Germinal center (tissue), 1 donor: ENCODE measurements around the gene SPECC1L.
"Not testable (repeated sequence)": the region's sequence is repeated elsewhere in the genome, so short reads cannot be mapped to it uniquely, and the experiment has no call there.

ENCODE experiments used
- DNase-seq: peaks from one replicate; pipeline ENCODE4 v3.0.0; 2012; ENCODE audit warnings: mixed read lengths, low spot score

SPECC1L gene

DNA sequence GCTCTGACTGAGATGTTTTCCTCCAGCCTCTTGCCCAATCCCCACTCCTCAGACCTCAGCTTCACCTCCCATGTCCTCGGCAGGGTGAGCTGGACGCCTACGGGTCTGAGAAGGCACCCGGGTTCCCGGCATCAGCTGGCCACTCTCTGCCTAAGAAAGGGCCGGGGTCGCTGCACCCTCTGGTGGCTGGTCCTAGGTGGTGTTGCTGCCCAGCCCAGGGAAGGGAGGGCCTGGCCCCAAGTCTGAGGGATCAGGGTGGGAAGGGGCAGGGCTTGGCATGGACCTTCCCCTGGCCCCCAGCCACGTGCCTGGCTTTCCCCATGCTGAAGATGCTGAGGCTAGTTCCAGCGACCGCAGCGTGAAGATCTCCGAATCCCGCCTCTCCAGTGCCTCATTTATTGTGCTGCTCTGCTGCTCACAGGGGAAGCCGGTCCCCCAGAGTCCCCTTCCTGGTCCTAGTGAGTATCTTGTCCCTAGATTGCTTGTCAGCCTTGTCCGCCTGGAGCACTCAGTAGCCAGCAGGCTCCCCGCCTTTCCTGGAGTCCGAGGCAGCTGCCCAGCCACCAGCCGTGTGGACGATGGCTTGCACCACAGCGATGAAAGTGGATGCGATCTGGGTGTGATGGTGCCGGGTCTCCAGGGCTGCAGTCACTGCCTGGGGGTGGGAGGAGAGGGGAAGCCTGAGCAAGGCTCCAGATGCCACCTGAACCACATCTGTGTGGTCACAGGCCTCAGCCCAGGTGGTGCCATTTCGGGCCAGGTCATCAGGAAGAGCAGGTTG is 22.9 kb upstream of the SPECC1L start:
- DNase-seq = peak; percentile 79

DNA sequence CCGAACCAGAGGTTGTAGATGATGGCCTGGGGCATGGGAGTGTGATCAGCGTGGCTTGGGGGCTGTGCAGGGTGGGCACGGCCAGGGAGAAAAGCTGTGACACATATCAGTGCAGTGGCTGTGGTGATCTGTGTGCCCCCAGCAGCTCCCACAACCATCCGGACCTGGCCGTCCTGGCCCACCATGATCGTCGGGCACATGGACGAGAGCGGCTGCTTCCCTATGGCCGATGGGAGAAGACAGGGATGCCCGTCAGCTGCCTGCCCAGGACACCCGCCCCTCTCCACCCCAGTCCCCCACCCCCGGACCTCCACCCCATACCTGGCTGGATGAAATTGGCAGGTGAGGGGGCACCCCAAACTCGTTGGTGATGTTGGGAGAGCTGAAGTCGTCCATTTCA is 22.0 kb upstream of the SPECC1L start:
- DNase-seq = not testable (repeated sequence)

DNA sequence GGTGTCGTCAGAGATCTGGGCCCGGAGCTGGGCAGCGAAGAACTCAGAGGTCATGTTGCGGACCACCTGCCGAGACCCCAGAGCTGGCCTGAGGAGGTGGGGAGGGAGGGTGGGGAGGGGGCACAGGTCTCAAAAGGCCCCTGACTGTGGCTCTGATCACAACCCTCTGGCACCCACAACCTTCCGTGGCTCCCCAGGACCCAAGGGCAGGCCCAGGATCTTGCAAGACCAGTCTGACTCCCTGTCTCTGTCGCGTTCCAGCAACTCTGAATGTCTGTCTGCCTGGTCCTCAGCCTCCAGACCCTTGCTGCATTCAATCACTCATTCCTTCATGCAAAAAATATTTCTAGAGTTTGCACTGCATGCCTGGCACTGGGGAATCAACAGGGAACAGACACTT is 21.2 kb upstream of the SPECC1L start:
- DNase-seq = not testable (repeated sequence)

DNA sequence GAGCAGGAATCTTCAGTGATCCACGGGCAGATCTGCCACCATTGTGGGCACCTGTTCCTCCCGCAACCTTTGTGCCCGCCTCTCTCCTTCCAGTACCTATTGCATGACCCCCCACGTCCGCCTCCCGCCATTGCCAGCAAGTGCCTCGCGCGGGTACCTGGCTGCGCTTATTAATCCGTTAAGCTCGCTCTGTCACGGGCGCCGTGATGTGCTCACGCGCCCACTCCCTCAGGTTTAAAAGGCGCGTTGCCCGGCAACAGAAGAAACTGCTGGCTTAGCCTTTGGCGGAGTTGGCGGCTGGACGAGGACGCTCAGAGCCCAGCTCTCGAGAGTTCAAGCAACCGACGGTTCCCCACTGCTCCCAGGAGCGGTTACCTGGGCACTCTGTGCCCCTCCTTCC is 19.3 kb upstream of the SPECC1L start:
- DNase-seq = not testable (repeated sequence)

DNA sequence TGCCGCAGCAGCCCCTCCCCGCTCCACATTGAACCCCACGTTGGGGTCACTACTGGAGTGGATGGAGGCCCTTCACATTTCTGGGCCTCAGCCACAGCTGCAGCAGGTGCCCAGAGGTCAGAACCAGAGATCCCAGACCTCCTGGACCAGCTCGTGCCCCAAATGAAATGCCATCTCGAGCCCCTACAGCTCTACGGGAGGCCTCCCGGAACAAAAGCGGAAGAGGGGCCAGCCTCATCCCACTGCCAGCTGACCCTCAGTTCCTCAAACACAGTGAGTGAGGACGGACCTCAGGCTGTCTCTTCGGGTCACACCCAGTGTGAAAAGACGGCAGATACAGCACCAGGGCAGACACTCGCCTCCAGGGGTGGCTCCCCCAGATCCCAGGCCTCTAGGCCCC is 17.5 kb upstream of the SPECC1L start:
- DNase-seq = not testable (repeated sequence)

DNA sequence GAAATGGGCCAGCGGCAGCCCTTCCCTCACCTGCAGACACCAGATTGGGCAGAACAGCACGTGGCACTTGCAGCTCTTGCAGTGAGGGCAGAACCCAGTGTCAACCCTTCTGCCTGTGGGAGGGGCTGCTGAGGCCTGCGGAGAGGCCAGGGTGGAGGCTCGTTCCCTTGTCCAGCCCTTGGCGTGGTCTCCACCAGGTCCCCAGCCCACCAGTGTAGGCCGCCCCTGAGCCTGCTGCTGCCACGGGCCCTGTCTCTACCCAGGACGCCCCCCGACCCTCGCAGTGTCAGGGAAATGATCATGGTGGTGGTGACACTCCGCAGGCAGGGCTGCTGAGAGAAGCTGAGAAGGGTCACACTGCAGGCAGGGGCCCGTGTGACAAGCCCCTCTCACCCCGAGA is 14.5 kb upstream of the SPECC1L start:
- DNase-seq = not testable (repeated sequence)

DNA sequence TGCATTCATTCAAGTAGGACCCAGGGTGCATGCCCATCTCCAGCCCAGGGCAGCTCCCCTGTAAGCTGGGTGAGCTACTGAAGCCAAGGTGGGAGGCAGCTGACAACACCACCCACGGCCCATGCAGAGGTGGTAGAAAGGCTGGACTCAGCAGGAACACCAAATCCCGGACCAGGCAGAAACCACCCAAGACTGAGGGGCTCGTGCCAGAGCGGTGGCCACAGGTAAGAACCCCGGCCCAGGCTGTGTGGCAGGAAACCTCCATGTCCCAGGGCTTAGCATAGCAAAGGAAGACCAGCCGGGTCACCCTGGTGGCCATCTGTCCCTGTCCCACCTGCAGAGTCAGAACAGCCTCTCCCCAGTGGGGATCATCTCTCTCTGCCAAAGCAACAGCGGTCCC is 13.9 kb upstream of the SPECC1L start:
- DNase-seq = not testable (repeated sequence)

DNA sequence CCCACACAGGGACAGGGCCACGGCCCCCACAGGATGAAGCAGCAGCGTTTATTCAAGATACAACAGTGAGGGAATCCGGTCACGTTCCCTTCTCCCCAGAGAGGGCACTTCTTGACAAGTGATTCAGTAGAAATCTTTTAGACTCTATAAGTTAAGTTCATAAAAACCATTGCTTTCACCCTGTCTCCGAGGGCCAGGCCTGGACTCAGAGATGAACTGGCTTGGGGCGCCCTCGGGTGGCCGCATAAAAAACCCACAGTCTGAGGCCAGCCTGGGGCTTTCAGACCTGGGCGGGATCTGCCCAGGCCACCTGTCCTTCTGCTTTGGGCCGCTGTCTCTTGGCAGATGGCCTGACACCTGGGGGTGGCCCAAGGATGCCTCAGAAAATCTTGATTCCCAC is 11.2 kb upstream of the SPECC1L start:
- not testable (repeated sequence) for DNase-seq

DNA sequence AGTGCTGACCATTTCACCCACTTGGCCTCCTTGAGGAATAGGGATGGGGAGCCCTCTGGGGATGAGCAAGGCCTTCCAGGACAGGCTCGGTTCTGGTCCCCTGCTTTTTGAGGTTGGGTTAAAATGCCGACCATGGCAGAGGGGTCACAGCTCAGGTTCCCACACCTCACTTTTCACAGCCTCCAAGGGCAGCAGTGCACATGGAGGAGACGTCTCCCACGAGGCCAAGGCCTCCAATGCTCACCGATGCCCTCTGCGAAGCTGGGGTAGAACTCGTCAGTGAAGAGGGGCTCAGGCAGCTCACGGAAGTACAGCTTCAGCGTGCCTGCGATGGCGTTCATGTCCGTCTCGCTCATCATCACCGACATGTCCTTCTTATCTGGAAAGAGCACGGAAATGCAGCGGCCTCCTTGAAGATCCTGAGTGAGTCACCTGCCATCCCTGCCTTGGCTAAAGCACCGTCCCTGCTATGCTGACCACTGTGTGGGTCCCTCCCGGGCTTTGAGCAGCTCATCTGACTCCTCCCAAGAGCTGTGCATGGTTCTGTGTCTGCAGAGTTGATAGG is 8.4 kb upstream of the SPECC1L start:
- not testable (repeated sequence) for DNase-seq

DNA sequence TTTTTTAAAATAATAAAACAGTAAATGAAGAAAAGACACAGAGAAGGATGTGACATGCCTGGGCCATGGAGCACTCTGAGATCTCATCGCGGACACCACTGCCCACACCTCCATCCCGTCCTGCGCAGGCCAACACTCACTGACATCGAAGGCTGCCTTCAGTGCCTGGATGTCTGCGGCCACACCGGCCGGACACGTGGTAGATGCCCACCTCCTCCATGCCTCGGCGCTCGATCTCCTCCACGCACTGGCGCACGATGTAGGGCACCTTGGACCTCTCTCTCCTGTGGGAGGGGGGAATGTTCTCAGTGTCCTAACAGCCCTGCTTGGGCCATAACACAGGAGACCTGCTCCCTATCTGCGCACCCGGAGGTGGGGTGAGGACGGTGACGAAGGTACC is 7.2 kb upstream of the SPECC1L start:
- DNase-seq = not testable (repeated sequence)

DNA sequence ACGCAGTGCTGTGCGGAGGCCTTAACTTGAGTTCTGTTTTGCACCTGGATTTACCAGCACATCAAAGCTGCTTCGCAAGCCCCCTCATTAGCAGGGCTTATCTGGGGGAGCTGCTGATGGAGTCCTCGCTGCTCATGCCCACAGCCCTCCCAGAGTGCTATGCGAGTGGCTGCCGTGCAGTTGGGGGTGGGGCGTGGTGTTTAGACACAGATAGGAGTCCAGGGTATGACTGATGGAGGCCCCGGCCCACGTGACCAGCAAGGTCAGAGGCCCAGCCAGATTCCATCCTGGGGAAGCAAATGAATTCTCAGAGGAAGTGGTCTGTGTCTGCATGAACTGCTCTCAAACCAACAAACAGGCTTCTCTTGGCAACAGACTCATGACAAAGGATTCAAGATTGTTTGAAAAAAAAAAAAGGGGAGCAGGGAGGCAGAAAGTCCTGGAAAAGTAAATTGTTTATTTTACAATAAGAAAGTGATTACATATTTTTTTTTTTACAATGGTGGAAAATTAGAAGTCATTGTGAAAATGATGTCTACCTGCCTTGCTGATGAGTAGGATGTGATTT is 6.2 kb upstream of the SPECC1L start:
- DNase-seq = not testable (repeated sequence)

DNA sequence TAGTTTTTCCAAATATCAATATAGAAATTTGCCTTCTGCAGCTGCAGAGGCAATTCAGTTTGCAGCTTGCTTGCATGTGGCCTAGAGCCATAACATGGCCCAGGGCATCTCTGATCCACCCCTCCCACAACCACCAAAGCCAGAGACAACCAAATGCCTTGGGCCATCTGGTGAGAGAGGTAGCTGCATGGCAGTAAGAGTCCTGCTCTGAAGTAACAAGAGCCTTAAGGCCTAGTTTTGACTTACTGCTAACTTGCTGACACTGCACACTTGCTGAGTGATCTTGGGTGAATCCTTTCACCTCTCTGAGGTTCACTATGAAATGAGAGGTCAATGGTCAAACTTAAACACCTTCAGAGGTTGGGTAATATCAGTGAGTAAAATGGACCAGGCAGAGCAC is 4.9 kb upstream of the SPECC1L start:
- DNase-seq = no peak

DNA sequence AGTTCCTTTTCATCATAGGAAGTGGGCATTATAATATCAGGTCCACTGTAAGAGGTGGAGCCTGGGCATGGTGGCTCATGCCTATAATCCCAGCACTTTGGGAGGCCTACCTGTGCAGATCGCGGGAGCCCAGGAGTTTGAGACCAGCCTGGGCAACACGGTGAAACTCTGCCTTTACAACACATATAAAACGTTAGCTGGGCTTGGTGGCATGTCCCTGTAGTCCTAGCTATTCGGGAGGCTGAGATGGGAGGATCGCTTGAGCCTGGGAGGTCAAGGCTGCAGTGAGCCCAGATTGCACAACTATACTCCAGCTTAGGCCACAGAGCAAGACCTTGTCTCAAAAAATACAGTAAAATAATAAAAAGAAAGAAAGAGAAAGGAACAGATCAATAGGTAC is 4.1 kb upstream of the SPECC1L start:
- DNase-seq = not testable (repeated sequence)

DNA sequence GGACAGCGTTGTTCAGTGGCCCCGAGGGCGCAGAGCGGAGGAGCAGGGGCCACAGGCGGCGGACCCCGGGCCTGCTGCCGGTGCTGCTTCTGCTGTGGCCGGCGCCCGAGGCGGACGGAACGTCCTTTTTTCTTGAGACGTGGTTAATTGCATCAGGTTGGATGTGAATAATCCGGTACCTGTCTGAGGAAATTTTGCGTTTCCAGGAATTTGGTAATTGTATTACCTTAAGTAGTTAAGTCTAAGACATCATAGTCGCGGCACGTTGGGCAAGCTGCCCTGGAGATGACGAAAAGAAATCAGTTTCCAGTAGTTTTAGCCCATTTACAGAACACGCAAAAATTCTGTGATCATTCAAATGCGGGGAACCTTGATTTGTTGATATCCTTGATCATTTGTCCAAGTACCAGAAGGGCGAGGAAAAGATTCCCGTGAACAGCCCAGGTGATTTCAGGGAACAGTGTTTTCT is 789 bp downstream of the SPECC1L start:
- no peak for DNase-seq

DNA sequence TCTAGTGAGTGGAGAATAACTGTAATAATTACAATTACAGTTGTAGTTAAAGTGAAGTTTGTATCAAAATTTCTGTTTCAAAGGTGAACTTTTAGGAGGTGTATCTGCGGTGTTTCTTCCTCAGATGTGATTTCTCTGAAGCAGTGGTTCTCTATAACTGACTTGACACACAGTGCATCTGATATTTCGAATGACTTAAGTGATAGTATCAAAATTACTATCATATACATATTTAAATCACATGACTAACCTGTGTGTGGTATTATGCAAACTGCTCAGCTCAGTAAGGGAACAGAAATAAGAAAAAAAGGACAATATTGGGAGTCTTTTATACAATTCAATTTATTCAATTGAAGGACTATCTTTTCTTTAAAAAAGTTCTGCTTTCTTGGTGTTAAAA is 2.4 kb downstream of the SPECC1L start:
- DNase-seq = not testable (repeated sequence)

DNA sequence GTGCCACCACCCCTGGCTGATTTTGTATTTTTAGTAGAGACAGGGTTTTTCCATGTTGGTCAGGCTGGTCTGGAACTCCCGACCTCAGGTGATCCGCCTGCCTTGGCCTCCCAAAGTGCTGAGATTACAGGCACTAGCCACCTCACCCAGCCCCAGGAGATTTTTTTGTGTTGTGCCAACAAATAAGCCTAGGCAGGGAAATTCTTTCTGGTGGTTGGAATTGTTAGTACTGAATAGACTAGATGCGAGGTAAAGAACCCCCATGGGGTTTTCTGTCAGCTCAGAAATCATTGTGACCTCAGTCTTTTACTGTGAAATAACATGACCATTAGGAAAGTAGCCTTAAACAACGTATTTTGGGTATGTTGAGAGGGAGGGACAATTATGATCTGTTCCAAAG is 3.3 kb downstream of the SPECC1L start:
- DNase-seq = not testable (repeated sequence)

DNA sequence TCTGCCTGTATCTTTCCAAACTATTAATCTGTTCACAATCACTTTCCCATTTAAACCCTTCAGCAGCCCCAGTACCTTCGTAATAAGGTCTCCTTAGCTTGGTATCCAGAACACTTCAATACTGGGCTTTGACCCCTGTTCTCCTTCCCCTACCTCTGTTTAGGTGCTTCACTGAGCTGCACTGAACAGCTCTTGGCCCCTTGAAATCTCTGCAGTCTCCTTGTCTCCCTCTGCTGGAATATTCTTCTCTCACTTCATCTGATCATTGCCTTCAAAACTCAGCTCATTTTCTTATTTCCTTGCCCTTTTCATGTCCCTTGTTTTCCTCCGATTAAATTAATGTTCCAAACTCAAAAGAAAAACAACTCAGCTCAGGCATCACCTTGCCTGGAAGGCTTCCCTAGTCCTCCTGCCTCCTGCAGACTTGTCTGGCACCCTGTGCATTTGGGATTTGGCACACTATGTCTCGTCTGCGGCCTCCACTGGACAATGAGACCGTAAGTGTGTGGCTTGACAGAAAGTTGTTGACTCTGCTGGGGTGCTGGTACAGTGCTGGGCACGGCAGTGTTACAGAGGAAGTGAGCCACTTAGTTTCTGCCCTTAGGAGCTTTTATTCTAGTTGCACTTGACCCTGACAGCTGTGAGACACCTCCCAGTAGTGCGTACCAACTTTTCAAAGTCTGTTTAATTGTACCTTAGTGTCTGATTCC is 4.2 kb downstream of the SPECC1L start:
- not testable (repeated sequence) for DNase-seq

DNA sequence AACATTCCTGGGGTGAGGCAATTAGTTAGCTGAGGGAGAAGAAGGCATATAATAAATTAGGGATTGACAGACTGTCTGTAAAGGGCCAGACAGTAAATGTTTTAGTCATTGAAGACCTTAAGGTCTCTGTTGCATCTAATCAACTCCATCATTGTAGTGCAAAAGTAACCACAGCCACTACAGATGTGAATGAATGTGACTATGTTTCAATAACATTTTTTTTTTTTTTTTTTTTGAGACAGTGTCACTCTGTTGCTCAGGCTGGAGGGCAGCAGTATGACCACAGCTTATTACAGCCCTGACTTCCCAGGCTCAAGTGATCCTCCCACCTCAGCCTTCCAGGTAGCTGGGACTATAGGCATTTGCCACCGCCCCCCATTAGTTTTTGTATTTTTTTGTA is 9.7 kb downstream of the SPECC1L start:
- DNase-seq = not testable (repeated sequence)

DNA sequence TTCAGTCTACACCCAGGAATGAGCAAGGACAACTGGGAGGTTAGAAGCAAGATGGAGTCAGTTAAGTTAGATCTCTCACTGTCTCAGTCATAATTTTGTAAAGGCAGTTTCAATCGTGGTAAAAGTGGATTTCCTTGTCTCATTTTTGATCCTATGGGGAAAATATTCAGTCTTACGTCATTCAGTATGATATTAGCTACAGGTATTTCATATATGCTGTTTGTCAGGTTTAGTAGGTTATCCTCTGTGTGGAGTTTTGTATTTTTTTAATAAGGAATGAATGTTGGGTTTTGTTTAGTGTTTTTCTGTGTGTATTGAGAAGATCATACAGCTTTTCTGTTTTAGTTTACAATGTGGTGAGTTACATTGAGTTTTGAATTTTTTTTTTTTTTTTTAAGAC is 11.8 kb downstream of the SPECC1L start:
- no peak for DNase-seq

DNA sequence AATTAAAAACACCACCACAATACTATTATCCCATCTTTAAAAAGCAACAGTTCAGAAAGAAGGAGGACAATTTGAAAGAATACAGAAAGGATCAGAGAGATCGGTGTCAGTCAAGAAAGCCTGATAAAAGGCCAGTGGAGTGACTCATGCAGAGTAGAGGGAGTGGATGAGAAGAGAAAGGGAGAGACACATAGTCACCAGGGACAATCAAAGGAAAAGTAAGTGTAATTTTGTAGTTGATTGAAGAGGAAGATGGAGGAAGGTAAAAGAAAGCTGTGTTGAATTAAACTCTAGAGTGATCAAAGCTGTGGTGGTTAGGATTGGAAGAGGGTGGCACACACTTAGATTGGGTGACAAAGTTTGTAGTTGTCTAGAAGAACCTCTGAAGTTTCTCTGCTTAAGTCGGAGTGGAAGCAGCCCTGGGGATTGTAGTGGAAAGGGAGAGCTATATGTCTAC is 14.1 kb downstream of the SPECC1L start:
- DNase-seq = no peak

DNA sequence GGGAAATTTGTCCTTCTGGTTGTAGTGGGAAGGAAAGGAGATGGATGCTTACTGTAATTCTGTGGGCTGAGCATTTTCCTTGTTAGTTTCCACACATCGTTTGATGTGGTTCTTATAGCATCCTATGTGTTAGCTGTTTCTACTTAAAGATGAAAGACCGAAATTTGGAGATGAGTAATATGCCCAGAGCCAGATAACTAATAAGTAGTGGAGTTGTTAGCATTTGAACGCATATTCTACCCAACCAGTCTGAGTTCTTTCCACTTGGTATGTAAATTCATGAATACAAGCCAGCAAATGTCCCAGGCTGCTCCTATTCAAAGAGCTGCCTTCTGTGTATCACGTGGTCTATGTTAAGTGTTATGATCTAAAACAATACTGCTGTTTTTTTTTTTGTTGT is 14.6 kb downstream of the SPECC1L start:
- DNase-seq = no peak

DNA sequence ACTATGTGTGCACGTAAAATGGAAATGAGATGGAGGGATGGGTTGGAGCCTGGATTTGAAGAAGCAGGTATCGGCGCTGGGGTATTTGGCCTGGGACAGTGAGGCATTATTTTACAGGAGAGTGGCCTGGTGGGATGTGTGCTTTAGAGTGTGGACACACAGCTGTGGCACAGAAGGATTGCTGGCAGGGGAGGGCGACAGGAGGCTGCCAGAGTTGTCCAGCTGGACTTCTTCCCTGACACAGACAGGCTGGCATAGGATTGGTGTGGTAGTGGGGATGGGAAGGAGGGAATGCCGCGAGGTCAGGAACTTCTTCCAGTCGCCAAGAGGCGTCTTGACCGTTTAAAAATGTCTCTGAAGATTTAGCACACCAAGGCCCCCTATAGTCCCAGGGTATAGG is 16.6 kb downstream of the SPECC1L start:
- DNase-seq = not testable (repeated sequence)

DNA sequence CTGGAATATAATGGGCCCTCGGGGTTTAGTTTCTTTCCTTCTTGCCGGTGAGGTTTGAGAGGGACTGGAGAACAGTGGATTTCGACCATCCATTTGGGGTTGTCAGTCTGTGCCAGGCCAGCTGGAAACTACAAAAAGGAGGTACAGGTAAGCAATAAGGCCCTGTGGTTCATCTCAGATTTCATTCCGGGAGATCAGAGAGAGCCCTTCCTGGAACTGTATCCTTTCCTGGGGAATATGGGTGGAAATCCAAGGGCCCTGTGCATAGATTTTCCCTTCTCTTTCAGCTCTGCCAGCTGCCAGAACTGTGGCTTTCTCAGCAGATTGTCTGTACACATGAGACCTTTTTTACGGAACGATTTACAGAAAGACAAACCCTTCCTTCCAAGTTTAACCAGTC is 17.2 kb downstream of the SPECC1L start:
- DNase-seq = not testable (repeated sequence)
